H1 (cell line): ENCODE results near the gene TEX35. TPM values are rescaled to one million over a fixed set of nuclear protein-coding genes. Genes with fewer than 3 reads are reported as not detected.

Source experiments
- CTCF ChIA-PET: fragments of 300-600 bp; sonication (Branson Sonifier 250); formaldehyde crosslinking; loops from one replicate; lab custom pipeline; 2021; ENCODE audit not compliant: partially characterized antibody; lab: Charles Lee
- POLR2A ChIA-PET: fragments of 300-600 bp; sonication (Branson Sonifier 250); formaldehyde crosslinking; loops from one replicate; lab custom pipeline; 2021; ENCODE audit warnings: inconsistent platforms; ENCODE audit not compliant: partially characterized antibody; lab: Charles Lee
- DNase-seq, 2 experiments: peaks; one replicate each; pipeline versions ENCODE4 v3.0.0 to v3.0.0-alpha.2; 2010 to 2022; ENCODE audit warnings: low spot score in 2 of 2, low read depth in 1 of 2, mixed read lengths in 1 of 2
- FAIRE-seq: peaks from 2 replicates; lab custom pipeline; 2011; peaks lifted over from hg19 to GRCh38; lab: Jason Lieb, UNC
- H2AFZ ChIP-seq: 2 replicates; pipeline ENCODE4 v1.8.1; 2012; ENCODE audit warnings: low read length, inconsistent platforms
- H2AK5ac ChIP-seq: 2 replicates; pipeline ENCODE4 v1.6.1; 2013; ENCODE audit warnings: low read depth, low read length
- H2BK120ac ChIP-seq: replicated peaks from 2 replicates; pipeline ENCODE3; 2013; ENCODE audit warnings: low read depth, low read length, inconsistent platforms
- H2BK12ac ChIP-seq: 2 replicates; pipeline ENCODE4 v1.6.1; 2013; ENCODE audit warnings: low read depth, low read length
- H2BK15ac ChIP-seq: 2 replicates; pipeline ENCODE4 v1.6.1; 2013; ENCODE audit warnings: low read length
- H2BK20ac ChIP-seq: 2 replicates; pipeline ENCODE4 v1.6.1; 2013; ENCODE audit warnings: low read length
- H2BK5ac ChIP-seq: 2 replicates; pipeline ENCODE4 v1.6.1; 2013; ENCODE audit warnings: low read depth, low read length
- H3K14ac ChIP-seq: 2 replicates; pipeline ENCODE4 v1.6.1; 2013; ENCODE audit warnings: inconsistent platforms; ENCODE audit not compliant: insufficient read length
- H3K18ac ChIP-seq: 2 replicates; pipeline ENCODE4 v1.6.1; 2013; ENCODE audit warnings: low read length; ENCODE audit errors: extremely low read depth
- H3K23ac ChIP-seq: 2 replicates; pipeline ENCODE4 v1.6.1; 2013; ENCODE audit warnings: inconsistent platforms; ENCODE audit not compliant: insufficient read length
- H3K23me2 ChIP-seq: 2 replicates; pipeline ENCODE4 v1.6.1; 2013; ENCODE audit warnings: low read depth, low read length
- H3K27ac ChIP-seq: 2 replicates; pipeline ENCODE4 v1.6.1; 2011; ENCODE audit warnings: low read depth, low read length, inconsistent platforms
- H3K27me3 ChIP-seq, 4 experiments: replicated peaks in 1 of 4; 1 replicate in 1 of 4; 2 replicates in 3 of 4; pipeline versions ENCODE4 v1.6.1 to v1.8.1; 2011 to 2013; ENCODE audit warnings: low read length in 3 of 4, mild to moderate bottlenecking in 3 of 4, inconsistent platforms in 2 of 4, mixed read lengths in 2 of 4, moderate library complexity in 1 of 4; ENCODE audit not compliant: control insufficient read depth in 3 of 4, insufficient read depth in 3 of 4; ENCODE audit errors: extremely low read depth in 1 of 4
- H3K36me3 ChIP-seq, 4 experiments: 2 replicates each; pipeline versions ENCODE4 v1.6.1 to v1.8.1; 2011 to 2013; ENCODE audit warnings: mild to moderate bottlenecking in 4 of 4, low read length in 3 of 4, moderate library complexity in 2 of 4, control low read depth in 1 of 4, inconsistent platforms in 1 of 4; ENCODE audit not compliant: insufficient read depth in 4 of 4, control insufficient read depth in 2 of 4
- H3K4ac ChIP-seq: replicated peaks from 2 replicates; pipeline ENCODE3; 2013; ENCODE audit warnings: low read length, low read depth, mixed read lengths, inconsistent platforms; ENCODE audit not compliant: insufficient read length
- H3K4me1 ChIP-seq, 4 experiments: replicated peaks in 1 of 4; 1 replicate in 1 of 4; 2 replicates in 3 of 4; pipeline versions ENCODE4 v1.6.1 to v1.8.1; 2011 to 2013; ENCODE audit warnings: low read length in 3 of 4, inconsistent platforms in 2 of 4, mixed read lengths in 1 of 4; ENCODE audit not compliant: insufficient read depth in 4 of 4, control insufficient read depth in 3 of 4
- H3K4me2 ChIP-seq, 2 experiments: 2 replicates each; pipeline versions ENCODE4 v1.6.1 to v1.8.1; 2011 to 2013; ENCODE audit warnings: low read depth in 2 of 2, low read length in 2 of 2, control low read depth in 1 of 2, inconsistent platforms in 1 of 2, mild to moderate bottlenecking in 1 of 2; ENCODE audit not compliant: insufficient read depth in 1 of 2
- H3K4me3 ChIP-seq, 4 experiments: fragments of 200-600, 300-600 bp in 1 of 4; sonication (generic), shearing (Covaris generic), sonication (Bioruptor Twin) in 1 of 4; 2 replicates each; pipeline versions ENCODE4 v1.5.1 to v1.8.1; 2011 to 2016; ENCODE audit warnings: low read length in 4 of 4, low read depth in 3 of 4, control low read depth in 2 of 4, inconsistent platforms in 2 of 4, mild to moderate bottlenecking in 2 of 4, mixed read lengths in 1 of 4, moderate library complexity in 1 of 4; ENCODE audit not compliant: insufficient read depth in 2 of 4; ENCODE audit errors: extremely low read depth in 1 of 4
- H3K56ac ChIP-seq: replicated peaks from 2 replicates; pipeline ENCODE3; 2013; ENCODE audit warnings: low read depth, mild to moderate bottlenecking, mixed read lengths, low read length, inconsistent platforms; ENCODE audit not compliant: insufficient read length
- H3K79me1 ChIP-seq: 2 replicates; pipeline ENCODE4 v1.6.1; 2013; ENCODE audit warnings: low read depth, low read length, control low read depth
- H3K79me2 ChIP-seq, 2 experiments: 2 replicates each; pipeline versions ENCODE4 v1.6.1 to v1.8.1; 2012 to 2013; ENCODE audit warnings: low read length in 2 of 2, mild to moderate bottlenecking in 2 of 2, inconsistent platforms in 1 of 2; ENCODE audit not compliant: insufficient read depth in 2 of 2, control insufficient read depth in 1 of 2
- H3K9ac ChIP-seq, 4 experiments: replicated peaks in 1 of 4; 1 replicate in 1 of 4; 2 replicates in 3 of 4; pipeline versions ENCODE4 v1.6.1 to v1.8.1; 2011 to 2013; ENCODE audit warnings: low read depth in 3 of 4, low read length in 3 of 4, control low read depth in 2 of 4, mild to moderate bottlenecking in 2 of 4, moderate library complexity in 2 of 4, inconsistent platforms in 1 of 4; ENCODE audit errors: extremely low read depth in 1 of 4
- H3K9me3 ChIP-seq, 2 experiments: 2 replicates each; pipeline versions ENCODE4 v1.6.1 to v1.8.1; 2012 to 2013; ENCODE audit warnings: mild to moderate bottlenecking in 2 of 2, moderate library complexity in 2 of 2, control low read depth in 1 of 2, inconsistent platforms in 1 of 2, low read depth in 1 of 2, low read length in 1 of 2, mixed read lengths in 1 of 2; ENCODE audit not compliant: insufficient read depth in 2 of 2
- H4K20me1 ChIP-seq, 2 experiments: replicated peaks in 1 of 2; 2 replicates each; pipeline versions ENCODE3 to v1.8.1; 2011 to 2013; ENCODE audit warnings: inconsistent platforms in 2 of 2, low read length in 2 of 2, mild to moderate bottlenecking in 1 of 2; ENCODE audit not compliant: insufficient read depth in 2 of 2, control insufficient read depth in 1 of 2
- H4K5ac ChIP-seq: 2 replicates; pipeline ENCODE4 v1.6.1; 2013; ENCODE audit warnings: low read length, low read depth, mixed read lengths, inconsistent platforms; ENCODE audit not compliant: insufficient read length
- H4K8ac ChIP-seq: 2 replicates; pipeline ENCODE4 v1.8.0; 2013; ENCODE audit warnings: mild to moderate bottlenecking, moderate library complexity, low read length, inconsistent platforms; ENCODE audit not compliant: insufficient read depth; ENCODE audit errors: extremely low read depth
- H4K91ac ChIP-seq: replicated peaks from 2 replicates; pipeline ENCODE3; 2013; ENCODE audit warnings: low read length, mixed read lengths, inconsistent platforms; ENCODE audit not compliant: insufficient read length
- ASH2L ChIP-seq: fragments of 200-600, 300-600 bp; sonication (generic); IDR thresholded peaks from one replicate; pipeline ENCODE4 v1.7.1; 2017; ENCODE audit warnings: low read length
- CBX8 ChIP-seq: fragments of 300-800, 300-1000 bp; sonication (generic); IDR thresholded peaks from 2 replicates; pipeline ENCODE4 v1.7.1; 2016; ENCODE audit warnings: low read depth, low read length, borderline replicate concordance
- CTCF ChIP-seq, 3 experiments: IDR thresholded peaks; 1 replicate in 2 of 3; 2 replicates in 1 of 3; pipeline versions ENCODE4 v1.5.1 to v1.6.1; 2011; ENCODE audit warnings: low read length in 3 of 3, mild to moderate bottlenecking in 3 of 3, inconsistent platforms in 2 of 3, low read depth in 1 of 3, moderate library complexity in 1 of 3; ENCODE audit not compliant: insufficient read depth in 1 of 3; ENCODE audit errors: control extremely low read depth in 1 of 3
- EP300 ChIP-seq, 2 experiments: IDR thresholded peaks; 1 replicate in 1 of 2; 2 replicates in 1 of 2; pipeline ENCODE4 v1.6.1; 2011 to 2012; ENCODE audit warnings: low read depth in 2 of 2, low read length in 2 of 2, mild to moderate bottlenecking in 2 of 2, borderline replicate concordance in 1 of 2, inconsistent platforms in 1 of 2, moderate library complexity in 1 of 2
- EZH2 ChIP-seq: fragments of 200-600 bp; sonication (generic); IDR thresholded peaks from 2 replicates; pipeline ENCODE4 v1.7.1; 2012; ENCODE audit warnings: low read depth, mild to moderate bottlenecking, moderate library complexity, low read length, inconsistent platforms; ENCODE audit not compliant: severe bottlenecking
- FOSL1 ChIP-seq: IDR thresholded peaks from 2 replicates; pipeline ENCODE4 v1.6.1; 2011; ENCODE audit warnings: mild to moderate bottlenecking, low read depth, low read length, moderate library complexity; ENCODE audit not compliant: insufficient read depth
- KDM1A ChIP-seq: fragments of 200-600, 300-600 bp; sonication (generic); IDR thresholded peaks from 2 replicates; pipeline ENCODE4 v1.7.1; 2016; ENCODE audit warnings: mild to moderate bottlenecking, low read length, borderline replicate concordance
- POLR2A ChIP-seq, 2 experiments: IDR thresholded peaks; 1 replicate in 1 of 2; 2 replicates in 1 of 2; pipeline ENCODE4 v1.6.1; 2011; ENCODE audit warnings: low read depth in 2 of 2, low read length in 2 of 2, mild to moderate bottlenecking in 2 of 2; ENCODE audit errors: control extremely low read depth in 1 of 2
- RAD21 ChIP-seq, 2 experiments: IDR thresholded peaks in 1 of 2; conservative IDR thresholded peaks in 1 of 2; 2 replicates each; pipeline ENCODE4 v1.6.1; 2011; ENCODE audit warnings: low read depth in 2 of 2, low read length in 2 of 2, improper control_type of control experiment in 1 of 2, inconsistent platforms in 1 of 2, mild to moderate bottlenecking in 1 of 2, moderate library complexity in 1 of 2
- RNF2 ChIP-seq: fragments of 200-900, 300-1000 bp; sonication (generic); IDR thresholded peaks from 2 replicates; pipeline ENCODE4 v1.7.1; 2016; ENCODE audit warnings: borderline replicate concordance, low read depth, mild to moderate bottlenecking, antibody characterized with exemption, low read length; ENCODE audit not compliant: poor library complexity, severe bottlenecking; ENCODE audit errors: missing control alignments
- WGBS, 2 experiments: shearing (Covaris generic) in 1 of 2; methylation state at CpG; one replicate each; pipeline versions ENCODE4 v1.1.6 to v1.1.7; 2013 to 2015; ENCODE audit warnings: low lambda C conversion rate in 2 of 2, mixed read lengths in 2 of 2, inconsistent platforms in 1 of 2, low coverage in 1 of 2, missing lambda C conversion rate in 1 of 2; ENCODE audit not compliant: insufficient replicate concordance in 2 of 2, insufficient coverage in 1 of 2, insufficient read length in 1 of 2; ENCODE audit errors: extremely low coverage in 1 of 2, missing lambda C conversion rate in 1 of 2; 5-methylcytosine and 5-hydroxymethylcytosine counted together
- polyA plus RNA-seq, 7 experiments: library from polyadenylated mRNA; depleted of rRNA in 3 of 7; stranded (reverse) in 5 of 7; unstranded in 2 of 7; fragments of >200 nt in 5 of 7; fragments of 200-250 nt in 2 of 7; gene quantifications; 1 replicate in 5 of 7; 2 replicates in 1 of 7; 4 replicates in 1 of 7; pipeline versions ENCODE4 v1.2.1 to v1.2.3, GENCODE V29; 2011 to 2013; ENCODE audit warnings: missing spikeins in 2 of 7, mixed read lengths in 2 of 7
- total RNA-seq: library from RNA; stranded (reverse); fragmentation: NEBNext Ultra II Directional; extraction: Animal tissue kit (Norgen Biotek cat#: 25700); gene quantifications from 2 replicates; pipeline ENCODE4 v1.2.1, GENCODE V29; 2021

The TEX35 gene
- total and polyA plus RNA-seq, 2 of the 8 experiments (the other 6 are each of a cell fraction or from before 2014, with no cell fraction given) = 0.03 TPM; not detected in 1

- H2BK120ac ChIP-seq = no peak overlapping the region
- H2BK20ac ChIP-seq = no peak overlapping the region
- H3K27ac ChIP-seq = no peak overlapping the region
- FAIRE-seq = no peak
- no peak overlapping the region for H2BK15ac ChIP-seq
- no peak overlapping the region for H3K4me2 ChIP-seq
- no peak overlapping the region for H4K5ac ChIP-seq
- no peak overlapping the region for H3K23ac ChIP-seq
- DNase-seq = no peak
- H2BK12ac ChIP-seq = no peak overlapping the region
- 98% methylated on average over 4 of the region's 4 CpGs; no CpG with 5 or more reads in 1 of the 2 experiments for WGBS, 2 experiments
- H3K79me2 ChIP-seq = no peaks in the 10 kb centered on the region
- H3K56ac ChIP-seq = no peak overlapping the region
- no peak overlapping the region for H3K4ac ChIP-seq
- H3K4me3 ChIP-seq = no peak overlapping the region
- no peaks in the 10 kb centered on the region for H3K36me3 ChIP-seq
- H3K18ac ChIP-seq = no peak overlapping the region
- H3K27me3 ChIP-seq = no peaks in the 10 kb centered on the region
- H3K4me1 ChIP-seq = no peaks in the 10 kb centered on the region; a peak in 1 of 7 replicates
- no peak overlapping the region for H2AFZ ChIP-seq
- no peaks in the 10 kb centered on the region for H3K9me3 ChIP-seq
- H3K79me1 ChIP-seq = no peaks in the 10 kb centered on the region; the same call in 1 of the 2 replicates
- H4K20me1 ChIP-seq = no peaks in the 10 kb centered on the region
- no peak overlapping the region for H4K8ac ChIP-seq
- POLR2A ChIA-PET = interaction anchor here (1.2 kb wide), 1 partner anchor 9 kb away, joined by 3 read pairs; no protein-coding TSS in a partner anchor
- H2AK5ac ChIP-seq = no peak overlapping the region
- H3K23me2 ChIP-seq = no peaks in the 10 kb centered on the region; the same call in none of the 2 replicates
- no peak overlapping the region for H3K9ac ChIP-seq
- no peak overlapping the region for H2BK5ac ChIP-seq
- H4K91ac ChIP-seq = no peak overlapping the region
- no peak overlapping the region for H3K14ac ChIP-seq
- CTCF ChIA-PET = interaction anchor here (0.7 to 13.1 kb wide), 11 partner anchors 7 to 905 kb away, joined by 3 to 238 read pairs (median 4); partner anchors contain the start of gene TEX35
- TF ChIP-seq RNF2 (no peak), FOSL1 (no peak), RAD21 (IDR thresholded peaks at IDR 0.05 in 1 of 2, conservative IDR thresholded peaks at IDR 0.05 in 1 of 2; ENCODE audit: low read depth in 2 of 2, low read length in 2 of 2) (no peak), ASH2L (no peak), POLR2A (IDR thresholded peaks at IDR 0.05; ENCODE audit: control extremely low read depth in 1 of 2, low read depth in 2 of 2, low read length in 2 of 2) (no peak), KDM1A (no peak), CBX8 (no peak), EZH2 (no peak), CTCF (IDR thresholded peaks at IDR 0.05; ENCODE audit: control extremely low read depth in 1 of 3, insufficient read depth in 1 of 3, low read depth in 1 of 3, low read length in 3 of 3) (no peak), EP300 (IDR thresholded peaks at IDR 0.05; ENCODE audit: borderline replicate concordance in 1 of 2, low read depth in 2 of 2, low read length in 2 of 2) (no peak)
These were observed 8.6 kb upstream of the TEX35 start for GRCh38 chr1:178504286-178504685.
